Measurements from ENCODE around the gene CTAGE1.
"Not testable (repeated sequence)": the region's sequence is repeated elsewhere in the genome, so short reads cannot be mapped to it uniquely, and the experiment has no call there.

The CTAGE1 gene, protein sequence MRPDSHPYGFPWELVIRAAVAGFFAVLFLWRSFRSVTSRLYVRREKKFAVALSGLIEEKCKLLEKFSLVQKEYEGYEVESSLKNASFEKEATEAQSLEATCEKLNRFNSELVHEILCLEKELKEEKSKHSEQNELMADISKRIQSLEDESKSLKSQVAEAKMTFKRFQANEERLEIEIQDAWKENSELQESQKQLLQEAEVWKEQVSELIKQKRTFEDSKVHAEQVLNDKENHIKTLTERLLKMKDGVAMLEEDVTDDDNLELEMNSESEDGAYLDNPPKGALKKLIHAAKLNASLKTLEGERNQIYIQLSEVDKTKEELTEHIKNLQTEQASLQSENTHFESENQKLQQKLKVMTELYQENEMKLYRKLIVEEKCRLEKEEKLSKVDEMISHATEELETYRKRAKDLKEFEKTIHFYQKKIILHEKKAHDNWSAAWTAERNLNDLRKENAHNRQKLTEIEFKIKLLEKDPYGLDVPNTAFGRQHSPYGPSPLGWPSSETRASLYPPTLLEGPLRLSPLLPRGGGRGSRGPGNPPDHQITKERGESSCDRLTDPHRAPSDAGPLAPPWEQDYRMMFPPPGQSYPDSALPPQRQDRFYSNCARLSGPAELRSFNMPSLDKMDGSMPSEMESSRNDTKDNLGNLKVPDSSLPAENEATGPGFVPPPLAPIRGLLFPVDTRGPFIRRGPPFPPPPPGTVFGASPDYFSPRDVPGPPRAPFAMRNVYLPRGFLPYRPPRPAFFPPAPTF

GRCh38 chr18:22417496-22418188 is at the start of gene CTAGE1:
Gene CTAGE1, minus strand, starts transcription at chr18:22417915. Its CDS starts 104 bp downstream, at chr18:22417811.
- DNase-seq (ENCODE audit: low read depth) = peak; percentile 6

DNA sequence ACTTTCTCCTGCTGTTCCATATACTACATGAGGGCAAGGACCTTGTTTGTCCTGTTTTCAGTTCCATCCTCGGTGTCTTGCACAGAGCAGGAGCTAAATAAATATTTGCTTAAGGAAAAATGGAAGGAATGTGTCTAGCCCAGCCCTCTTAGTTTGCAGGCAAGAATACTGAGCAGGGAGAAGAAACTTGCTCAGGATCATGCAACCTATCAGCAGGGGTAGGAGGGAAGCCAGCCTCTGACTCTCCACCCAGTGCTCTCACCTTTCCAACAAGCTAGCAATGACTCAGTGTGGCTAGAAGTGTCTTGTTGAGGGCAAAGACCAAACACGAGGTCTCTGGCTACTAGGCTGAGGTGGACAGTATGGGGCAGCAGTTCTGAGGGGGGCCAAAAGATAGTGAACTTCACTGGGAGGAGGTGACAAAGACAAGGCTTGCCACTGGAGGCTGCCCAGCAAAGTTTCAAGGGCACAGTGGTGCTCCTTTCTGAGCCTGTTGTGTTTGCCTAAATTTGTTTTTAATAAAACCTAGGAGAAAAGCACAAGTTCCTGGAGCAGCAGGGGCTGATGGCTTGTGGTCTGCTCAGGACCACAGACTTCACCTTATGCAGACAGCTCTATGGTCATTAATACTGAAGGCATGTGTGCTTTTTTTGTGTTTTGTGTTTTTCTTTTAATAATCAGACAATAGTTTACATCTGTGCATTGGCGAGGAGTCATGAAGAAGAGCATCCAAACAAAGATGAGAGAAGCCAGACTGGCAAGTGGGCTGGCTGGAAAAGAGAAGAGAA is 49.1 kb upstream of the CTAGE1 start:
- DNase-seq (ENCODE audit: low read depth) = peak; percentile 73

DNA sequence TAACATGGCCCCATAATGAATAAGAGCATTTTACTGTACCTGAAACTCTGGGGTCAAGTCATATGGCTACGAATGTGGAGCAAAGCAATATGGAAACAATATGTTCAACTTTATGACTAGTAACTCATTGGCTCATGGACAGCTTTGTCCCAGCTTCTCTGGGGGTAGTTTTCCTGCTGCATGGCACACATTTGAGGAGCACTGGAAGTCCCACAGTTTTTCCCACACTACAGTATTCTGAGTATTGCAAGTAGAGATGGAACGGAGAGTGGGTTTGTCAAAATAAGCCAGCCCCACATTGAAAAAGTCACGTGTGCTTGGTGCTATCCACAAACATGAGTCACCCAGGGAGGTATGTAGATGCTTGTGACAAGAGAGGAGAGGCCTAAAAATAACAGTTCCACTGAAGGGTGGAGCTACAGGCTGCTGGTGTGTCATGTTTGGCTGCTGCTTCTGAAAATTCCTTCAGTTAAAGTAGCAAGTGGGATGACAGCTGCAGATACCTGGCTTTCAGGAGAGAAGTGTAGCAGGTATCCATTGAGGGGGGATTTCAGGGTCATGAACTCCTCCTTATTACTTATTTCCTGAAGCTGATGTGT is 48.2 kb upstream of the CTAGE1 start:
- DNase-seq (ENCODE audit: low read depth) = peak; percentile 95

- DNase-seq (ENCODE audit: low read depth) = no peak
Measured at GRCh38 chr18:22463076-22463475, 45.4 kb upstream of the CTAGE1 start.

GRCh38 chr18:22459491-22459890 is 41.8 kb upstream of the CTAGE1 start:
- DNase-seq (ENCODE audit: low read depth) = no peak

DNA sequence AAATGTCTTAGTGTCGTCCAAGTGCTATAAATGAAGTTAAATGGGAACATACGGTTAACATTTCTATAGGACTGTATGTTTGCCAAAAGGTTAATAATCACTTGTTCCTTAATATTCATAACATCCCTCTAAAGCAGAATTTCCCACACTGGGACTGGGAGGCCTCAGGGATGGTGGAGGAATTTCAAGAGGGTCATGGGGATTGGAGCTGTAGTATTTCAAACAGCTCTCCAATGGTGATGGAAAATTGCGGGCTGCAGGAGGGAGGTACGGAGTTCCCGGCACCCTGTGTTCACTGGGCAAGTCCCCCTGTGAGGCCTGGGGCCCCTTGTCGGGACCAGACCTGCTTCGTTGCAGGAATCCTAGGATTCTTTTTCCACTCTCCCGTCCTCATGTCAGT is 39.8 kb upstream of the CTAGE1 start:
- no peak for DNase-seq (ENCODE audit: low read depth)

GRCh38 chr18:22456547-22456946 is 38.8 kb upstream of the CTAGE1 start:
- DNase-seq (ENCODE audit: low read depth) = no peak

DNA sequence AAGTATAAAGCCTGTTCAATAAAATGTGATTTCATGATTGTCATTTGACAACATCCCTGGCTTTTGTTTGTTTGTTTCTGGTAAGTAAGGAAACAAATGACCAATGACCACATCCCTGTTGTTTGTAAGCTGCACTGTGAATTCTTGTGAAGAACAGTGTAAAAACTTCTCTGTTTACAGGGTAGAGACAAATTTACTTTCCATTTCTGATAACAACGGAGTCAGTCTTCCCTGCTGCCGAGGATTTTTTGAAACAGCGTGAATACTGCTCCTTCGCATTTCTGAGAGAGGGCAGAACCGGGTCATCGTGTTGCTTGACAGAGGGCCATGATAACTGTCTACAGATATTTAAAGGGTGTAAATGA is 38.4 kb upstream of the CTAGE1 start:
- no peak for DNase-seq (ENCODE audit: low read depth)

- DNase-seq (ENCODE audit: low read depth) = no peak
Measured at GRCh38 chr18:22455425-22456115, 37.9 kb upstream of the CTAGE1 start.

DNA sequence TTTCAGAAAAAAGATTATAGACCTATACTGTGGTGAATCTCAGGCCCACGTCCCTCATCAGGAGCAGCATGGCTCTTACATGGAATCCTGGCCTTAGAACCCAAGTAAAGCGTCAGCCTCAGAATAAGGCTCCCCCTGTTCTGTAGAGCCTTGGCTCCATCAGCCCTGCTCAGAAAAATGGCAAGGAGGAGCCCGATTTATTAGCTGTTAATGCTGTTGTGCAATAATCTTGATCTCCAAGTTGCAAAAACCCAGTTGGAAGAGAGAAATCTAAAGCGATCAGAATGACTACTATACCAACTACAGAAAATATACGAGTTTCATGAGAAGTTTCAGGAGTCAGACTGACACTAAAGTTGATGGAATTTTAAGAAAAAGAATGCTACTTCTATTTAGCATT is 35.6 kb upstream of the CTAGE1 start:
- DNase-seq (ENCODE audit: low read depth) = no peak

GRCh38 chr18:22452226-22452668 is 34.5 kb upstream of the CTAGE1 start:
- DNase-seq (ENCODE audit: low read depth) = no peak

GRCh38 chr18:22451796-22452195 is 34.1 kb upstream of the CTAGE1 start:
- DNase-seq (ENCODE audit: low read depth) = peak; percentile 24

- not testable (repeated sequence) for DNase-seq (ENCODE audit: low read depth)
Measured at GRCh38 chr18:22450766-22451165, 33.1 kb upstream of the CTAGE1 start.

- DNase-seq (ENCODE audit: low read depth) = not testable (repeated sequence)
Measured at GRCh38 chr18:22450318-22450717, 32.6 kb upstream of the CTAGE1 start.

- DNase-seq (ENCODE audit: low read depth) = not testable (repeated sequence)
Measured at GRCh38 chr18:22449753-22450152, 32.0 kb upstream of the CTAGE1 start.

- DNase-seq (ENCODE audit: low read depth) = no peak
Measured at GRCh38 chr18:22448238-22448637, 30.5 kb upstream of the CTAGE1 start.

DNA sequence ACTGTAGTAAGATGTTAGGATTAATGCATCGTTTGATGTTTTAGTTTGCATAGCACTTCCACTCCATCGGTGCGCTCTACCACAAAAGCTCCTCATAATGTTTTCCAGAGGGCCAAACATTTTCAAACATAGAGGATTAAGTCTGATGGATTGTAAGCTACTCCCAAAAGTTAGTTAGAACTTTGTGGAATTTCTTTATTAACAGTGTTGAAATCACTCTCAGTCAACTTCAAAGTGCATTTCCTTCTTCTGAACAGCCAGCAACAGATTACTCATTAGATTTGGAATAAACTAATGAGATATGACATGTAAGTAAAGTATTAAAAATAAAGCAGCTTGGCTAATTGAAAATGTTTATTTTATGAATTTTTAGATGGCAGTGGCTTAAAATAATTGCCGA is 30.1 kb upstream of the CTAGE1 start:
- no peak for DNase-seq (ENCODE audit: low read depth)

DNA sequence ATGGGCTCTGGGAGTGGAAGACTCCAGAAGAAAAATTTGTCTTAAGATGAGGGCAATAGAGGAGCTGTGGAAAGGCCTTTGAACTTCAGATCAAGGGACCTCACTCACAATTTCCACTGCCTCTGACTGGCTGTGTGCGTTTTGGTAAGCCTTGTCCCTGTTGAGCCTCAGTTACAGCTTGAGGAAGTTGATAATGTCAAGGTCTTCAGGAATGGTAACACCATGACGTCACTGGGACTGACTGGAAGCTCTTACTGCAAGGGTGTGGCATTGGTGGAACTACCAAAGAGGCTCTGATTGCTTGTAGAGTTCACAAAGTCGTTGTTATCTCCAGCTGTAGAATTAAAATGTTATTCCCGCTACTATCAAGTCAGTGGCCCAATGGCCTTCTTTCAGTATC is 29.2 kb upstream of the CTAGE1 start:
- no peak for DNase-seq (ENCODE audit: low read depth)

GRCh38 chr18:22446325-22446724 is 28.6 kb upstream of the CTAGE1 start:
- DNase-seq (ENCODE audit: low read depth) = no peak

DNA sequence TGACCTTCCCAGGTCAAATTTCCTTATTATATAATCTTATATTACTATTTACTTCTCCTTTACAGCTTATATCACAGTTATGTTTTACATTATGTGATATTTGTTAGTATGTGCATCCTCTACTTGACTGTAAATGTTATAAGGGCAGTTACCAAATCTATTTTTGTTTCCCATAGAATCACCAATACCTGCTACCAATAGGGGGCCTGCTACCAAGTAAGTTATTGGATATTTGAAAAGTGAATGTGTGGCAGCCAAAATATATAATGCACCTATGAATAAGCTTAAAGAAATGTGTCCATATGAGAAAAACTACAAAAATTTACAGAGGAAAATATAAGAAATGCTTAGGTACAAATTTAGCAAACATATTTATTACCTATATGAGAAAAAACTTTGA is 23.9 kb upstream of the CTAGE1 start:
- DNase-seq (ENCODE audit: low read depth) = no peak

DNA sequence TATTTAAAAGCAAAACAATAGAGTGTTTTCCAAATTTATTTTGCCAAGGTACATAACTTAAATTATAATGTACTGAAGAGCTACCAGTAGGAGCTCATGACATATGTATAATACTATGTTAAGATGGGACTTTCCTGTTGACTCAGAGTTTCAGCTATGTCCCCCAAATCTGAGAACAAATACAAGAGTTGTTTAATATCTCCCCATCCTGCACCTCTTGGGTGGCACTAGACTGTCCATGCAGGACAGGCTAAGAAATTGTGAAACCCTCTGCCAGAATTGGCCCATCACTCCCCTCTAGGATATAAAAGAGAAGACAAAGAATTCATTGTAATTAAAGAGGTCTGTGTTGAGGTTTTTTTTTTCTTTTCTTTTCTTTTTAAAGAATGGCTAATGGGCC is 21.7 kb upstream of the CTAGE1 start:
- peak; percentile 54 for DNase-seq (ENCODE audit: low read depth)
